ENCODE measurements around the gene SDF4.

GRCh38 chr1:1229770-1230169 is 2.0 kb downstream of the SDF4 start:
- TF ChIP-seq CTCF (IDR thresholded peaks at IDR 0.05; ENCODE audit: borderline replicate concordance, extremely low read depth, low read length, poor library complexity, severe bottlenecking) (no peak), EZH2 (IDR thresholded peaks at IDR 0.05; ENCODE audit: borderline replicate concordance, low read depth, low read length, severe bottlenecking) (no peak)

All from DND-41 (cell line).